GM13976 (cell line): ENCODE data around the gene IKZF4.
A peak's percentile ranks its signal among the peaks of the same experiment; 100 is the strongest.

ENCODE experiments used
- DNase-seq: peaks from one replicate; pipeline ENCODE4 v3.0.0; 2012; ENCODE audit warnings: low spot score
- CTCF ChIP-seq: IDR thresholded peaks from 2 replicates; pipeline ENCODE4 v1.5.1; 2012; ENCODE audit warnings: borderline replicate concordance, mild to moderate bottlenecking; ENCODE audit not compliant: insufficient read depth; ENCODE audit errors: extremely low read depth, missing control alignments, control extremely low read depth
- in situ Hi-C: fragments of 300-500 bp; cut with MboI; formaldehyde crosslinking; loops from one replicate; pipeline ENCODE4 v1.12.0; 2022; ENCODE audit warnings: low sequenced_read_pairs, mixed read lengths, inconsistent platforms; ENCODE audit not compliant: unreplicated experiment

Gene IKZF4

GRCh38 chr12:56078931-56079722 lies 58.3 kb downstream of the IKZF4 start:
- TF ChIP-seq CTCF, result peak; percentile 63
- DNase-seq, result peak; percentile 87
- in situ Hi-C loops, result no loop called here

GRCh38 chr12:56079723-56080555 lies 59.1 kb downstream of the IKZF4 start, which contains the start of gene ERBB3:
Gene ERBB3 (plus strand): TSS chr12:56080165. CDS start chr12:56080301, 136 bp downstream.
- TF ChIP-seq CTCF, result no peak
- in situ Hi-C loops, result no loop called here
- DNase-seq, result peak; percentile 77

GRCh38 chr12:56080556-56081138 lies 59.8 kb downstream of the IKZF4 start:
- no peak for DNase-seq
- in situ Hi-C loops, result no loop called here

GRCh38 chr12:56081393-56082347 lies 60.8 kb downstream of the IKZF4 start:
- no peak for DNase-seq
- TF ChIP-seq CTCF, result no peak
- in situ Hi-C loops, result no loop called here

More at GRCh38 chr12:56080556-56081138, 59.8 kb downstream of the IKZF4 start:
- no peak for TF ChIP-seq CTCF

GRCh38 chr12:56082382-56082781 lies 61.5 kb downstream of the IKZF4 start:
- no peak for DNase-seq
- no peak for TF ChIP-seq CTCF
- in situ Hi-C loops, result no loop called here
